HepG2 (cell line): ENCODE data around the gene POTEJ.
"Not testable (repeated sequence)": the region's sequence is repeated elsewhere in the genome, so short reads cannot be mapped to it uniquely, and the experiment has no call there.

Experiments used
- ZNF614 ChIP-seq: IDR thresholded peaks from 2 replicates; pipeline ENCODE4 v1.6.1; 2018; ENCODE audit warnings: missing biosample characterization, missing genetic modification reagents, inconsistent platforms, borderline replicate concordance
- TF ChIP-seq, protein P1 (sequence below): sonication (generic); formaldehyde crosslinking; IDR thresholded peaks from 2 replicates; pipeline ENCODE4 v1.4.0; 2020; ENCODE audit warnings: low read depth, mild to moderate bottlenecking, missing genetic modification reagents
- TF ChIP-seq, protein P2 (sequence below): sonication (generic); formaldehyde crosslinking; IDR thresholded peaks from 2 replicates; pipeline ENCODE4 v1.4.0; 2020; ENCODE audit warnings: mild to moderate bottlenecking, missing genetic modification reagents

DNA sequence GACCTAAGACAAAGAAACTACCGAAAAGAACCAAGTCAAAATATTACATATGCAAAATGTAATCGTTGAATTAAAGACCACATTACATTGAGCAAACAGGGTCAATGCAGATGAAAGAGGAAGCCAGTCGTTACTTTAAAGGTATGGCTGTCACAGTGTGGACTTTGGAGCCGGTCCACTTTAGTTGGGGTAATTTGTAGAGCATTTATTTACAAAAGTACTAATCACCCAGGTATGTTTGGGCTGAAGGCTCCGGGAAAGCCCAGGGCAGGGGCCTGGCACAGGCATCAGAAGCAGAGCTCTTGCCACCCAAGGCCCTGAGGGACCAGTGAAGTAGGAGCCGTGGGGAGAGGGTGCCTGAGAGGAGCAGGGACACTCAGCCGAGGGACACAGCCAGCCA lies 27.7 kb upstream of the POTEJ start:
- TF ChIP-seq, protein P1, sequence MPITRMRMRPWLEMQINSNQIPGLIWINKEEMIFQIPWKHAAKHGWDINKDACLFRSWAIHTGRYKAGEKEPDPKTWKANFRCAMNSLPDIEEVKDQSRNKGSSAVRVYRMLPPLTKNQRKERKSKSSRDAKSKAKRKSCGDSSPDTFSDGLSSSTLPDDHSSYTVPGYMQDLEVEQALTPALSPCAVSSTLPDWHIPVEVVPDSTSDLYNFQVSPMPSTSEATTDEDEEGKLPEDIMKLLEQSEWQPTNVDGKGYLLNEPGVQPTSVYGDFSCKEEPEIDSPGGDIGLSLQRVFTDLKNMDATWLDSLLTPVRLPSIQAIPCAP, result not testable (repeated sequence)
- TF ChIP-seq, protein P2, sequence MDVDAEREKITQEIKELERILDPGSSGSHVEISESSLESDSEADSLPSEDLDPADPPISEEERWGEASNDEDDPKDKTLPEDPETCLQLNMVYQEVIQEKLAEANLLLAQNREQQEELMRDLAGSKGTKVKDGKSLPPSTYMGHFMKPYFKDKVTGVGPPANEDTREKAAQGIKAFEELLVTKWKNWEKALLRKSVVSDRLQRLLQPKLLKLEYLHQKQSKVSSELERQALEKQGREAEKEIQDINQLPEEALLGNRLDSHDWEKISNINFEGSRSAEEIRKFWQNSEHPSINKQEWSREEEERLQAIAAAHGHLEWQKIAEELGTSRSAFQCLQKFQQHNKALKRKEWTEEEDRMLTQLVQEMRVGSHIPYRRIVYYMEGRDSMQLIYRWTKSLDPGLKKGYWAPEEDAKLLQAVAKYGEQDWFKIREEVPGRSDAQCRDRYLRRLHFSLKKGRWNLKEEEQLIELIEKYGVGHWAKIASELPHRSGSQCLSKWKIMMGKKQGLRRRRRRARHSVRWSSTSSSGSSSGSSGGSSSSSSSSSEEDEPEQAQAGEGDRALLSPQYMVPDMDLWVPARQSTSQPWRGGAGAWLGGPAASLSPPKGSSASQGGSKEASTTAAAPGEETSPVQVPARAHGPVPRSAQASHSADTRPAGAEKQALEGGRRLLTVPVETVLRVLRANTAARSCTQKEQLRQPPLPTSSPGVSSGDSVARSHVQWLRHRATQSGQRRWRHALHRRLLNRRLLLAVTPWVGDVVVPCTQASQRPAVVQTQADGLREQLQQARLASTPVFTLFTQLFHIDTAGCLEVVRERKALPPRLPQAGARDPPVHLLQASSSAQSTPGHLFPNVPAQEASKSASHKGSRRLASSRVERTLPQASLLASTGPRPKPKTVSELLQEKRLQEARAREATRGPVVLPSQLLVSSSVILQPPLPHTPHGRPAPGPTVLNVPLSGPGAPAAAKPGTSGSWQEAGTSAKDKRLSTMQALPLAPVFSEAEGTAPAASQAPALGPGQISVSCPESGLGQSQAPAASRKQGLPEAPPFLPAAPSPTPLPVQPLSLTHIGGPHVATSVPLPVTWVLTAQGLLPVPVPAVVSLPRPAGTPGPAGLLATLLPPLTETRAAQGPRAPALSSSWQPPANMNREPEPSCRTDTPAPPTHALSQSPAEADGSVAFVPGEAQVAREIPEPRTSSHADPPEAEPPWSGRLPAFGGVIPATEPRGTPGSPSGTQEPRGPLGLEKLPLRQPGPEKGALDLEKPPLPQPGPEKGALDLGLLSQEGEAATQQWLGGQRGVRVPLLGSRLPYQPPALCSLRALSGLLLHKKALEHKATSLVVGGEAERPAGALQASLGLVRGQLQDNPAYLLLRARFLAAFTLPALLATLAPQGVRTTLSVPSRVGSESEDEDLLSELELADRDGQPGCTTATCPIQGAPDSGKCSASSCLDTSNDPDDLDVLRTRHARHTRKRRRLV, result not testable (repeated sequence)
- not testable (repeated sequence) for TF ChIP-seq ZNF614 (CRISPR knock-in tag)
